GM23338 (cell line): Measurements from ENCODE around the gene TMBIM1. TPM values are rescaled to one million over a fixed set of nuclear protein-coding genes. Genes with fewer than 3 reads are reported as not detected.

Experiments
- ATAC-seq: fragments of 200-7000 bp; cut with Tn5 transposase; 3 replicates; pipeline ENCODE4 v1.9.1; 2020
- DNase-seq: peaks from one replicate; pipeline ENCODE4 v3.0.0-alpha.2; 2015; ENCODE audit warnings: low spot score
- H2AFZ ChIP-seq: fragments of 200-600 bp; sonication (generic); 2 replicates; pipeline ENCODE4 v1.8.0; 2016; ENCODE audit warnings: antibody characterized with exemption, mild to moderate bottlenecking, moderate library complexity
- H3F3A ChIP-seq: fragments of 200-600 bp; sonication (generic); replicated peaks from 2 replicates; pipeline ENCODE4 v1.8.0; 2017; ENCODE audit warnings: antibody characterized with exemption, mixed run types, low read depth
- H3K27ac ChIP-seq: fragments of 200-600 bp; sonication (generic); 2 replicates; pipeline ENCODE4 v1.6.1; 2016; ENCODE audit warnings: low read depth
- H3K27me3 ChIP-seq: fragments of 200-600 bp; sonication (generic); 2 replicates; pipeline ENCODE4 v1.8.0; 2016; ENCODE audit warnings: mild to moderate bottlenecking, mixed run types, moderate library complexity; ENCODE audit not compliant: insufficient read depth
- H3K36me3 ChIP-seq: fragments of 200-600 bp; sonication (generic); 2 replicates; pipeline ENCODE4 v1.8.0; 2016; ENCODE audit warnings: mild to moderate bottlenecking; ENCODE audit not compliant: insufficient read depth
- H3K4me1 ChIP-seq: fragments of 200-600 bp; sonication (generic); 2 replicates; pipeline ENCODE4 v1.8.0; 2016; ENCODE audit warnings: mild to moderate bottlenecking, moderate library complexity; ENCODE audit not compliant: insufficient read depth
- H3K4me2 ChIP-seq: fragments of 200-600 bp; sonication (generic); 2 replicates; pipeline ENCODE4 v1.7.1; 2017; ENCODE audit warnings: mixed run types
- H3K4me3 ChIP-seq: fragments of 200-600 bp; sonication (generic); 2 replicates; pipeline ENCODE4 v1.6.1; 2016; ENCODE audit warnings: mixed run types
- H3K79me2 ChIP-seq: fragments of 200-600 bp; sonication (generic); replicated peaks from 2 replicates; pipeline ENCODE4 v1.8.0; 2017; ENCODE audit warnings: mild to moderate bottlenecking; ENCODE audit not compliant: insufficient read depth
- H3K9me2 ChIP-seq: fragments of 200-600 bp; sonication (generic); 2 replicates; pipeline ENCODE4 v1.8.0; 2017; ENCODE audit not compliant: insufficient read depth
- H4K20me1 ChIP-seq: fragments of 200-600 bp; sonication (generic); replicated peaks from 2 replicates; pipeline ENCODE4 v1.8.0; 2017; ENCODE audit warnings: mild to moderate bottlenecking; ENCODE audit not compliant: insufficient read depth
- H3K27ac Mint-ChIP-seq: 2 replicates; pipeline ENCODE4 v1.8.0; 2020; ENCODE audit warnings: inconsistent platforms, mild to moderate bottlenecking, moderate library complexity, mixed read lengths
- H3K27me3 Mint-ChIP-seq: 3 replicates; pipeline ENCODE4 v1.8.0; 2022; ENCODE audit warnings: low read depth, mild to moderate bottlenecking, moderate library complexity, mixed read lengths, inconsistent platforms; ENCODE audit not compliant: insufficient read depth, poor library complexity
- H3K36me3 Mint-ChIP-seq: 3 replicates; pipeline ENCODE4 v1.8.0; 2021; ENCODE audit warnings: low read depth, mild to moderate bottlenecking, inconsistent platforms, moderate library complexity, mixed read lengths
- H3K4me1 Mint-ChIP-seq: 3 replicates; pipeline ENCODE4 v1.8.0; 2020; ENCODE audit warnings: mild to moderate bottlenecking, inconsistent platforms, mixed read lengths
- H3K4me3 Mint-ChIP-seq: 3 replicates; pipeline ENCODE4 v1.8.0; 2021; ENCODE audit warnings: moderate library complexity, mild to moderate bottlenecking, inconsistent platforms, mixed read lengths
- H3K9me3 Mint-ChIP-seq: 3 replicates; pipeline ENCODE4 v1.8.0; 2020; ENCODE audit warnings: moderate library complexity, mild to moderate bottlenecking, inconsistent platforms, mixed read lengths
- CREB1 ChIP-seq: fragments of 250-450 bp; sonication (Bioruptor Pico); IDR thresholded peaks from 2 replicates; pipeline ENCODE4 v1.5.0; 2020; ENCODE audit warnings: low read depth, mild to moderate bottlenecking, moderate library complexity
- EZH2 ChIP-seq: fragments of 200-600 bp; sonication (generic); IDR thresholded peaks from one replicate; pipeline ENCODE4 v1.8.0; 2017; ENCODE audit warnings: antibody characterized with exemption, mild to moderate bottlenecking, low read depth; ENCODE audit not compliant: unreplicated experiment
- EZH2phosphoT487 ChIP-seq: fragments of 200-600 bp; sonication (generic); IDR thresholded peaks from one replicate; pipeline ENCODE4 v1.8.1; 2018; ENCODE audit warnings: antibody characterized with exemption; ENCODE audit not compliant: unreplicated experiment
- JUNB ChIP-seq: IDR thresholded peaks from one replicate; pipeline ENCODE4 v1.6.1; 2016; ENCODE audit warnings: antibody characterized with exemption; ENCODE audit not compliant: unreplicated experiment
- NANOG ChIP-seq: IDR thresholded peaks from 2 replicates; pipeline ENCODE4 v1.6.1; 2016; ENCODE audit warnings: antibody characterized with exemption, borderline replicate concordance
- POLR2AphosphoS5 ChIP-seq: IDR thresholded peaks from 2 replicates; pipeline ENCODE4 v1.6.1; 2016; ENCODE audit warnings: antibody characterized with exemption, low read depth
- STAT1 ChIP-seq: IDR thresholded peaks from one replicate; pipeline ENCODE4 v1.6.1; 2016; ENCODE audit warnings: antibody characterized with exemption; ENCODE audit not compliant: unreplicated experiment
- ZNF114 ChIP-seq: fragments of 250-450 bp; sonication (Bioruptor Pico); IDR thresholded peaks from 2 replicates; pipeline ENCODE4 v1.5.0; 2020; ENCODE audit warnings: mild to moderate bottlenecking, moderate library complexity
- ZNF331 ChIP-seq: fragments of 250-450 bp; sonication (Bioruptor Pico); IDR thresholded peaks from 2 replicates; pipeline ENCODE4 v1.5.0; 2020; ENCODE audit warnings: low read depth, mild to moderate bottlenecking, moderate library complexity
- ZNF462 ChIP-seq: fragments of 250-450 bp; sonication (Bioruptor Pico); IDR thresholded peaks from 2 replicates; pipeline ENCODE4 v1.5.0; 2020; ENCODE audit warnings: mild to moderate bottlenecking, moderate library complexity
- polyA plus RNA-seq: library from polyadenylated mRNA; unstranded; fragments of >200 nt; fragmentation: Nextera tagmentation; extraction: Ambion mirVana; gene quantifications from 2 replicates; pipeline ENCODE4 v1.2.1, GENCODE V29; 2016
- total RNA-seq: library from RNA; depleted of rRNA; stranded (reverse); fragments of >200 nt; shearing (Covaris generic); gene quantifications from 2 replicates; pipeline ENCODE4 v1.2.3, GENCODE V29; 2014
- TF ChIP-seq, protein P1 (sequence below): IDR thresholded peaks from 2 replicates; pipeline ENCODE4 v1.6.1; 2016; ENCODE audit warnings: antibody characterized with exemption
- TF ChIP-seq, protein P2 (sequence below): IDR thresholded peaks from one replicate; pipeline ENCODE4 v1.6.1; 2018; ENCODE audit warnings: antibody characterized with exemption; ENCODE audit not compliant: unreplicated experiment
- TF ChIP-seq, protein P3 (sequence below), 2 experiments: fragments of 200-600 bp in 1 of 2; sonication (generic) in 1 of 2; conservative IDR thresholded peaks; 2 replicates each; pipeline versions ENCODE4 v1.5.1 to v1.6.1; 2016 to 2017; ENCODE audit warnings: antibody characterized with exemption in 2 of 2, low read depth in 2 of 2, mild to moderate bottlenecking in 2 of 2, moderate library complexity in 1 of 2

The TMBIM1 gene
- total and polyA plus RNA-seq, 2 experiments from 2014 or later: 12.0 to 20.8 TPM

GRCh38 chr2:218310853-218311540 is 18.7 kb upstream of the TMBIM1 start:
- H3K36me3 ChIP-seq: no peaks in the 10 kb centered on the region
- DNase-seq: no peak
- H3K4me1 ChIP-seq: 0 out of 2 replicates have a peak, but pooled peaks cover 3% of the 10 kb centered on the region

More at GRCh38 chr2:218310853-218311540, 18.7 kb upstream of the TMBIM1 start:
- Mint-ChIP-seq H3K4me3 (no peak overlapping the region), H3K27me3 (peaks cover 1% of the 10 kb centered on the region), H3K36me3 (no peaks in the 10 kb centered on the region), H3K9me3 (0 out of 3 replicates have a peak, but pooled peaks cover 3% of the 10 kb centered on the region), H3K4me1 (no peaks in the 10 kb centered on the region), H3K27ac (no peak overlapping the region)
- no peaks in the 10 kb centered on the region for H3K27me3 ChIP-seq
- no peak overlapping the region for H3K4me3 ChIP-seq
- ATAC-seq: no peak
- H2AFZ ChIP-seq: 0 out of 2 replicates have a peak overlapping the region, but pooled peaks have one; percentile 56
- no peak overlapping the region for H3K27ac ChIP-seq
- H3F3A ChIP-seq: no peaks in the 10 kb centered on the region
- H3K4me2 ChIP-seq: no peak overlapping the region
- TF ChIP-seq JUNB: no peak
- no peak for TF ChIP-seq POLR2AphosphoS5
- TF ChIP-seq, protein P1, sequence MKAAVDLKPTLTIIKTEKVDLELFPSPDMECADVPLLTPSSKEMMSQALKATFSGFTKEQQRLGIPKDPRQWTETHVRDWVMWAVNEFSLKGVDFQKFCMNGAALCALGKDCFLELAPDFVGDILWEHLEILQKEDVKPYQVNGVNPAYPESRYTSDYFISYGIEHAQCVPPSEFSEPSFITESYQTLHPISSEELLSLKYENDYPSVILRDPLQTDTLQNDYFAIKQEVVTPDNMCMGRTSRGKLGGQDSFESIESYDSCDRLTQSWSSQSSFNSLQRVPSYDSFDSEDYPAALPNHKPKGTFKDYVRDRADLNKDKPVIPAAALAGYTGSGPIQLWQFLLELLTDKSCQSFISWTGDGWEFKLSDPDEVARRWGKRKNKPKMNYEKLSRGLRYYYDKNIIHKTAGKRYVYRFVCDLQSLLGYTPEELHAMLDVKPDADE: no peak
- TF ChIP-seq, protein P2, sequence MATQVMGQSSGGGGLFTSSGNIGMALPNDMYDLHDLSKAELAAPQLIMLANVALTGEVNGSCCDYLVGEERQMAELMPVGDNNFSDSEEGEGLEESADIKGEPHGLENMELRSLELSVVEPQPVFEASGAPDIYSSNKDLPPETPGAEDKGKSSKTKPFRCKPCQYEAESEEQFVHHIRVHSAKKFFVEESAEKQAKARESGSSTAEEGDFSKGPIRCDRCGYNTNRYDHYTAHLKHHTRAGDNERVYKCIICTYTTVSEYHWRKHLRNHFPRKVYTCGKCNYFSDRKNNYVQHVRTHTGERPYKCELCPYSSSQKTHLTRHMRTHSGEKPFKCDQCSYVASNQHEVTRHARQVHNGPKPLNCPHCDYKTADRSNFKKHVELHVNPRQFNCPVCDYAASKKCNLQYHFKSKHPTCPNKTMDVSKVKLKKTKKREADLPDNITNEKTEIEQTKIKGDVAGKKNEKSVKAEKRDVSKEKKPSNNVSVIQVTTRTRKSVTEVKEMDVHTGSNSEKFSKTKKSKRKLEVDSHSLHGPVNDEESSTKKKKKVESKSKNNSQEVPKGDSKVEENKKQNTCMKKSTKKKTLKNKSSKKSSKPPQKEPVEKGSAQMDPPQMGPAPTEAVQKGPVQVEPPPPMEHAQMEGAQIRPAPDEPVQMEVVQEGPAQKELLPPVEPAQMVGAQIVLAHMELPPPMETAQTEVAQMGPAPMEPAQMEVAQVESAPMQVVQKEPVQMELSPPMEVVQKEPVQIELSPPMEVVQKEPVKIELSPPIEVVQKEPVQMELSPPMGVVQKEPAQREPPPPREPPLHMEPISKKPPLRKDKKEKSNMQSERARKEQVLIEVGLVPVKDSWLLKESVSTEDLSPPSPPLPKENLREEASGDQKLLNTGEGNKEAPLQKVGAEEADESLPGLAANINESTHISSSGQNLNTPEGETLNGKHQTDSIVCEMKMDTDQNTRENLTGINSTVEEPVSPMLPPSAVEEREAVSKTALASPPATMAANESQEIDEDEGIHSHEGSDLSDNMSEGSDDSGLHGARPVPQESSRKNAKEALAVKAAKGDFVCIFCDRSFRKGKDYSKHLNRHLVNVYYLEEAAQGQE: no peak
- TF ChIP-seq EZH2phosphoT487: no peak
- TF ChIP-seq ZNF331: no peak
- no peak for TF ChIP-seq ZNF462
- no peak for TF ChIP-seq ZNF114
- no peak for TF ChIP-seq EZH2
- TF ChIP-seq, protein P3, sequence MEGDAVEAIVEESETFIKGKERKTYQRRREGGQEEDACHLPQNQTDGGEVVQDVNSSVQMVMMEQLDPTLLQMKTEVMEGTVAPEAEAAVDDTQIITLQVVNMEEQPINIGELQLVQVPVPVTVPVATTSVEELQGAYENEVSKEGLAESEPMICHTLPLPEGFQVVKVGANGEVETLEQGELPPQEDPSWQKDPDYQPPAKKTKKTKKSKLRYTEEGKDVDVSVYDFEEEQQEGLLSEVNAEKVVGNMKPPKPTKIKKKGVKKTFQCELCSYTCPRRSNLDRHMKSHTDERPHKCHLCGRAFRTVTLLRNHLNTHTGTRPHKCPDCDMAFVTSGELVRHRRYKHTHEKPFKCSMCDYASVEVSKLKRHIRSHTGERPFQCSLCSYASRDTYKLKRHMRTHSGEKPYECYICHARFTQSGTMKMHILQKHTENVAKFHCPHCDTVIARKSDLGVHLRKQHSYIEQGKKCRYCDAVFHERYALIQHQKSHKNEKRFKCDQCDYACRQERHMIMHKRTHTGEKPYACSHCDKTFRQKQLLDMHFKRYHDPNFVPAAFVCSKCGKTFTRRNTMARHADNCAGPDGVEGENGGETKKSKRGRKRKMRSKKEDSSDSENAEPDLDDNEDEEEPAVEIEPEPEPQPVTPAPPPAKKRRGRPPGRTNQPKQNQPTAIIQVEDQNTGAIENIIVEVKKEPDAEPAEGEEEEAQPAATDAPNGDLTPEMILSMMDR (conservative IDR thresholded peaks at IDR 0.05; ENCODE audit: low read depth in 2 of 2): no peak
- TF ChIP-seq STAT1: no peak
- TF ChIP-seq CREB1 (CRISPR knock-in tag): no peak
- no peak for TF ChIP-seq NANOG
- H3K79me2 ChIP-seq: no peaks in the 10 kb centered on the region
- no peaks in the 10 kb centered on the region for H3K9me2 ChIP-seq
- no peaks in the 10 kb centered on the region; the same call in 1 of the 2 replicates for H4K20me1 ChIP-seq
